Esophagus squamous epithelium (tissue), 4 donors: Measurements from ENCODE around the gene SPDEF.

Experiments
- POLR2A ChIP-seq, 4 donors: fragments of 450-650 bp; IDR thresholded peaks; one replicate each; pipeline ENCODE4 v1.6.1; 2017; ENCODE audit warnings: antibody characterized with exemption in 4 of 4, mild to moderate bottlenecking in 4 of 4, moderate library complexity in 3 of 4
- TF ChIP-seq, protein P1 (sequence below), 6 experiments: fragments of 450-650 bp in 4 of 6; fragments of 200-600 bp in 2 of 6; sonication (generic) in 2 of 6; IDR thresholded peaks; one replicate each; pipeline ENCODE4 v1.5.1; 2016 to 2019; ENCODE audit warnings: antibody characterized with exemption in 6 of 6, mild to moderate bottlenecking in 4 of 6, moderate library complexity in 4 of 6

DNA sequence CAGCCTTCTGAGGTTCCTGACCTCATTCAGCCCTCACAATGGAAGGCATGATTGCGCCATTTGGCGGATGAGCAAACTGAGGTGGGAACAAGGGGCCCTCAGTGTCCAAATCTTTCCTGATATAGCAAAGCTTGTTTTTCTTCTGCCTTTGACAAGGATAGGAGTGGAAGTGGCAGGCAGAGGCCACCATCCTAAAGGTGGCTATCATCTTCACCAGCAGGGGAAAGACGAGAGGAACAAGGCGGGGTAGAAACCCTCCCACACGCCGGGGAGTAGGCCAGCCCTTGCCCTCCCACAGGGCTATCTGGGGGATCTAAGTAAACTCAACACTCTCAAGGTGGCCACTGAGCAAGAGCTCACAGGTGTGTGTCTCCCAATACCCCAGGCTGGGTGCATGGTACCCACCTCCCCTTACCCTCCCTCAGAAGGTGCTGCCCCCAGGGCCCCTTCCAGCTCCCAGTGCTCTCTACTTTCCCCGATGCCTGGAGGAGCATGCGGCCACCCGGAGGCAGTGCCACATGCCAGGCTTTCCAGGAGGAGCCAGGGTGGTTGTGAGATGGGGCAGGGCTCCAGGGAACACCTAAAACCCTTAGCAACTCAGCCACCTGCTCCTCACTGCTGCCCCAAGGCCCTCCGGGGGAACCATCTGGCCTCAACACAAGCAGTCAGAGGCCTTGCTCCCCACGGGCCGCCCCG, 11.2 kb downstream of the SPDEF start:
- TF ChIP-seq, protein P1, sequence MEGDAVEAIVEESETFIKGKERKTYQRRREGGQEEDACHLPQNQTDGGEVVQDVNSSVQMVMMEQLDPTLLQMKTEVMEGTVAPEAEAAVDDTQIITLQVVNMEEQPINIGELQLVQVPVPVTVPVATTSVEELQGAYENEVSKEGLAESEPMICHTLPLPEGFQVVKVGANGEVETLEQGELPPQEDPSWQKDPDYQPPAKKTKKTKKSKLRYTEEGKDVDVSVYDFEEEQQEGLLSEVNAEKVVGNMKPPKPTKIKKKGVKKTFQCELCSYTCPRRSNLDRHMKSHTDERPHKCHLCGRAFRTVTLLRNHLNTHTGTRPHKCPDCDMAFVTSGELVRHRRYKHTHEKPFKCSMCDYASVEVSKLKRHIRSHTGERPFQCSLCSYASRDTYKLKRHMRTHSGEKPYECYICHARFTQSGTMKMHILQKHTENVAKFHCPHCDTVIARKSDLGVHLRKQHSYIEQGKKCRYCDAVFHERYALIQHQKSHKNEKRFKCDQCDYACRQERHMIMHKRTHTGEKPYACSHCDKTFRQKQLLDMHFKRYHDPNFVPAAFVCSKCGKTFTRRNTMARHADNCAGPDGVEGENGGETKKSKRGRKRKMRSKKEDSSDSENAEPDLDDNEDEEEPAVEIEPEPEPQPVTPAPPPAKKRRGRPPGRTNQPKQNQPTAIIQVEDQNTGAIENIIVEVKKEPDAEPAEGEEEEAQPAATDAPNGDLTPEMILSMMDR (IDR thresholded peaks at IDR 0.05) = no peak
- no peak for TF ChIP-seq POLR2A (IDR thresholded peaks at IDR 0.05)
